NAMALWA (cell line): Measurements from ENCODE around the gene FAM72D.
"Not testable (repeated sequence)": the region's sequence is repeated elsewhere in the genome, so short reads cannot be mapped to it uniquely, and the experiment has no call there.

Experiments used
- DNase-seq: peaks from one replicate; pipeline ENCODE4 v3.0.0-alpha.2; 2015; ENCODE audit warnings: low spot score

The FAM72D gene

DNA sequence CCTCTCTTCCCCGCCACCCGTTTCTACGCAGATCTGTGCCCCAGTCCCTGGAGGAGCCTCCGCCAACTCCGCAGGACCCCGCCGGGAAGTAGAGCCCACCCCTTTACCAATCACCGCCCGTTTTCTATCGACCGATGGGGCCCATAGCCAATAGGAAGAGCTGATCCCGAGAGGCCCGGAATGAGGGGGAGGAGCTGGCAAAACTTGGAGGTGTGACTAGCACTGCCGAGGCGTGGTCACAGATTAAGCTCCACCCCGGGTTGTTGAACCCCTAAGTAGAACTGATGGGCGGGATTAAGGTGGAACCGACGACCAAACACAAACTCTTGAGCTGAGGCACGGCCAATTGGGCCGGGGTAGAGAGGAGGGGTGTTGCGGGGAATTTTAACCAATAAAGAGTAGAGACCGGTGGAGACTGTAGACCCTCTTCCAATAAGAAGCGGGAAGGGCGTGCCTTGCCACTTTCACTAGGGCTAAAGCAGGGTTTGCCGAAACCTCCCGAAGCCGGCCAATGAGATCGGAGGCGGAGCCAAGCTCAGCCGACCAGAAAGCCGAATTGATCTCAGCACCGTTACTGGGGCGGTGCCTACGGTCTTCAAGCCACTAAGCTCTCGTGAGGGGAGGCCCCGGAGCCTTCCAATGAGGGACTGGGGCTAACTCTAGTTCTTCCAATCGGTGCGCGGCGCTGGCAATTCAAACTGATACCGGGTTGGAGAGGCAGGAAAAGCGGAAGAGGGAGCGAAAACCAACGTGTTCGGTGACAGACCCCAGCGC is at the start of gene FAM72D, which contains the start of gene SRGAP2B:
Gene FAM72D, plus strand, starts transcription at position 691 of the 774 bp plus-strand sequence. CDS start 874 bp downstream, outside the sequence.
Gene SRGAP2B, minus strand, starts transcription at position 45 of the 774 bp plus-strand sequence. CDS start 2,427 bp downstream, outside the sequence.
- DNase-seq, result not testable (repeated sequence)

DNA sequence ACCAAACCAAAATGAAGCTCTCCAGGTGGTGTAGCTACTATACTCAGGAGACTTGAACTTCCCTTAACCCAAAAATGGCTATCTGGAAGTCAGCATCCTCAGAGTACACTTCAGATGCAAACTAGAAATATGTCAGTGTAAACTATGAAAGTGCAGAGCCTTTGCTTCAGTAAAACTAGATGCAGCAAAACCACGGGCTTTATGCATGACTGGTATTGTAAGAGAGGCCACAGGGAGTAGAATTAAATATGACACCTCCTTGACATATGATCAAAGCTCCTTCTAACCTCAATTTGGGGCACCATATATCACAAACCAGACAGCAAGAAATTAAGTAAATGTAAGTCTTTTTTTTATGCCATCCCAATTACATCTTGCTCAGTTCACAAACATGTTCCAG is 48.2 kb upstream of the FAM72D start:
- DNase-seq, result not testable (repeated sequence)

DNA sequence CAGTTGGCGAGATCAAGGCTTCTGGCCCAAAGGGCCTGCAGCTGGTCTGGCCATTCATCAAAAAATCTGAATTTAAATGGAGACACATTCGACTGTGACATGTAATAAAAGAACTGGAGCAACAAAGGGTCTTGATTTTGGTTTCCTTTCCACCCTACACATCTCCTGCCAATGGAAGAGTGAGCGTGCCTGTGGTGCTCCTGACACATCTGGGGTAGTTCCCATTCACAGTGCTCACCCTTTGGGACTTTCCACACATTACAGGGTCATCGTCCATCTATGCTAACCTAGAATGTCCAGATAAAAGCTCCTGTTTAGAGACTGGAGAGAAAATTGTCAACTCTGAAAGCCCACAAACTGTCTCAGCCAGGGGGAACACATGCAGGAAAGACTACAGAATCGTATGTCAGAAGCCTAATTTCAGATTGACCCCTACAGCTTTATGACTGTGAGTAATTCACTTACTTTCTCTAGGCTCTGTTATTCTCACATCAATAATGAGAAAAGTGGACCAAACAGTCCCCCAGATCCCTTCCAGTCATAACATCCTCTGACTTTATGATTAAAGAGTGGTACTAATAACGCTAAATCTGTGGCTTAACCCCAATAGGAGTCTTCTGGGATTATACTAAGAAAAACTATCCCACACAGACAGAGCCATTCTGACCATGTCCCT is 47.5 kb upstream of the FAM72D start:
- DNase-seq, result not testable (repeated sequence)

DNA sequence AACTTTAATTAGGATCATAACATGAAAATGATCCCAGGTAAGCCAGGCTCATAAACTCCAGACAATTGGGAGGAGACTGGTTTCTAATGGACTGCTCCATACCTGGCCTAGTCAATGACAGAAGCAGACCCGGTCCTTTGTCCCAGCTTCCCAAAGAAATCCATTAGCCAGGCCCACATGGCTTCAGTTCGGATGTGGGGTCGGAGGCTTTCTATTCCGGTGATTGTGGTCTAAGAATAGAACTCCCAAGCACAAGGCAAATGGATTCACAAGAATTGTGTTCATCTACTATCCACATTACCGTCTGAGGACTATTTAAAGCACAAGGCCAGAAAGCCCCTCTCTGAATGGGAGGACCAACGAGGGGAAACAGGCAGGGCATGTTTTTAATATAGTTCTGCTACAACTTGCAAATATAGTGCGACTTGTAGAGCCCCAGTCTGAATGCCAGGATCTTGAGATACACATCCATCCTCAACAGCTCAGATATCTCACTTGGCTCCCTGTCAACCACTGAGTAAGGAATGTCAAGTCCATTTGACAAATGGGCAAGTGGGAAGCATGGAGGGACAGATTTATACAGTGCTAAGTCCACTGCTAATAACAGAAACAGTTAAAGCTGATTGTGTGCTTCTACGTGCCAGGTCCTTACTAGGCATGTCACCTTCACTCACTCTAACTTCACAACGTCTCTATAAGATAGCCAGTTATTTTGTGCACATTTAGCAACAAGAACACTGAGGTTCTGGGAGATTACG is 43.6 kb upstream of the FAM72D start:
- DNase-seq, result not testable (repeated sequence)

DNA sequence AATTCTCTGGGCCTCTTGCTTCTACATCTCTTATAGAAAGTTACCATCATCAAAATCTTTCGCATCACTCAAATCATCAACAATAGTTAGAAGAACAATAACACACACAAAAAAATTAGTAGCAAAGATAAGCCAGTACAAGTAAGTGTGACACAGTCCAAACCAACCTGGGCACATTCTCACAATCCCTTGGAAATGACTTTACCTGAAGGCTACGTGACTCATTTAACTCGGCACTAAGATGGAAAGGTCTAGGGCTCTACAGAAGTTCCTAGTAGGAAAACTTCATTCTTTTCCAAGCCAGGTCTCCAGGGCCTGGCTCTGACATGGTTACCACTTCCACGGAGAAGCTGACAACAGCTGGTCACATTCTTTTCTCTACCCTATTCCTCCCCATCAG is 42.3 kb upstream of the FAM72D start:
- DNase-seq, result not testable (repeated sequence)

DNA sequence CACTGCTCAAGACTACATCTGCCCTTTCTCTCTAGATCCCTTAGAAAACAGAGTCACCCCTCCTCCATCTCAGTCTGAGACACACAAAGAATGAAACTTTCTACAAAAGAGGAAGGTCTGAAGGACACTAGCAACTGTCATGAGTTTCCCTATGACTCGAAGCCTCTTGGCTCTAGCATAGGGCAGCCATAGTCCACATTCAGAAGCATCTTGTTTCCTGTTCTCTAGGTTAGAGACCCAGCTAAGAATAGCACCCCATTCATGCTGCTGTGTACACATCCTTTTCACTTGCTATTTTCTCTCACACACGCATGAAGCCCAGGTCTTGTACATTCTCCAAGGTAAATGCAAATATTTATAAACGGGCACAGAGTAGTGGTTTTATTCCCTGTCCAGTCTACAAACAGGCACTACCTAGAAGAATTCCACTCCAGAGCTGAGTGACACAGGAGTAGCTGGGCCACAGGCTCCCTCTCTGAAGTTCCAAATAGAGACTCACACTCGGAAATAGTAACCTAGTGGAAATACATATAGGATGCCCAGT is 40.5 kb upstream of the FAM72D start:
- not testable (repeated sequence) for DNase-seq

DNA sequence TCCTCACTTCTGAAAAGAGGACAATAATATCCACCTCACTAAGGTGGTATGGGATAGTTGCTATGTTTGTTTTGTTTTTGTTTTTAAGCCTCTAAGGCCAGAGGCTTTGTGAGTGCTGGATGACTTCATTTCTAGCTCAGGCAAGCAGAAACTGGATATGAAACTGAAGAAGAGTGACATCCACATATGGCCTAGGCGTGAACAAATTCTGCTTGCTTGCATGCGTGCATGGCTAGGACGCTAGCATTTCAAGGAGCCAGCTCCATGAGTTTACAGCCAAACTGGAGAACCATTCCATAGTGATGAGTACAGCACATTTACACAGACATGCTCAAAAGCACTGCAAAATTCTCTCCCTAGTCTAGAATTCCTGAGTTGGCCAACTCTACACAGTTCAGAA is 37.6 kb upstream of the FAM72D start:
- not testable (repeated sequence) for DNase-seq

DNA sequence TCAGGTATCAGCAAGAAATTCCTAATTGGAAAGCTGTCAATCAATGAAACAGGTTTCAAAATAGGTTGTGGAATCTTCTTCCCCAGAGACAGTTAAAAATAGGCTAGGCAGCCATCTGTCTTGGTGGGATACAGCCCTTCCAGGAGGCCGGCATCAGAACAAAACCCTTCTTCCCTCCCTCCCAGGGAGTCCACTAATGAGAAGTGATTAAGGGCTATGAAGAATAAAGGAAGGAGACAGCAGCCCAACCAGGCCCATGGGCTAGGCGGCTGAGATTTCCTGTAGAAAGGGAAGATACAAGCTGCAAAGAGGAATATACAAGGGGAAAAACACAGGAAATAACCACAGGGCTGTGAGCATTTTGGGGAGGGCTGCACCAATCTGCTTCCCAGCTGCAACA is 32.5 kb upstream of the FAM72D start:
- not testable (repeated sequence) for DNase-seq

DNA sequence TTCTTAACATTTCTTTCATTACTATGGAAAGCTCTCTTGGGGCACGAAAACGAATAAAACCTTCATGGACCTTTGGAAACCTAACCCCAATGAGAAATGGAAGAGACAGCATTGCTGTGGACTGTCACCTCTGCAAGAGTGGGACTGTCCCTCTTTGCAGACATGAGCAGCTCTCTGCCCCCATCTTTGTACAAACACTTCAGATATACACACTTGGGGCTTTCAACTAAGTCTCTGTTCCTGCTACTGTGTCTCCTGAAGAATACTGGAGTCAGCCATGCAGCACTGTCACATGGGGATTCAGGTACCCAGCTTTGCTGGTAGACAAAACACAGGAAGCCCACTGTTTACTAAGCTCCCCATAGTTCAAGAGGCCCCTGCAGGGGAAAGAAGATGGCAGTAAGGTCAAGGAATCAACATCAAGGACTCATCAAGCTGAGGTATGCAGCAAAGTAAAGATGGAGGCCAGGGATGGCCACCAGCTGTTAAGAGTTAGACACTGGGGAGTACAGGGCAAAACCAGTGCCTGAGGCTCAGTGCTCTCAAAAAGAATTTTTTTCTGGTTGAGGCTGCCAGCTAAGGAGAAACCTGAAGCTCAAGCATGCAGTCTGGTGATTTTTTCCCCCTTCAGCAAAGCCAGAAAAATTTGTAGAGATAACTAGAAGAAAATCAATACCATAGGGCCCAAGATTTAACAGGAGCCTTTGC is 31.7 kb upstream of the FAM72D start:
- not testable (repeated sequence) for DNase-seq

DNA sequence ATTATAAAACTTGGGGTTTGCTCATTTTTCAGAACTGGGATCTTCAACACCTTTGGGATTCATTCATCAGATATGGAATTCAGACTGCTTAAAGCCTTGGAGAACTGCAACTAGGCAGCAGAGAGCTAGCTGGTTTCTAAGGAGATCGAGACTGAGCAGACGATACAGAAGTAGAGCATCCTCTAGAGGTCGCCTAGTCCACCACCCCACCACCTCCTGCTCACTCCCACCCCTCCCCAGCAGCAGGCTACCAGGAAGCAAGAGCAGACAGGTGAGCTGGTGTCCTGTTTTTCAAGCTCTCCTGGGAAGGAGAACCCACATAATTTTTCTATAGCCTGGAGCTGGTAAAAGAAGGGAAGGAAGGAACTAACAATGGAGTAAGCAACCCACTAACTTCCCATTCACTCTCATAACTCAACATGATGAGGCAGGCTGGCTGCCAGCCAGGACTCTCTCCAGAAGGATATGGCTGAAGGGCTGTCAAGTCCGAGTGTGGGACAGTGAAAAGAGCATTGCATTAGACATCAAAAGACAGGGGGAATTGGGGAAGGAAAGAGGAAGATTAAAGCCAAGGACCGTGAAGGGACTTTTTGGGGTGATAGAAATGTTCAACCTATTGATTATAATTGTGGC is 30.5 kb upstream of the FAM72D start:
- DNase-seq, result not testable (repeated sequence)

DNA sequence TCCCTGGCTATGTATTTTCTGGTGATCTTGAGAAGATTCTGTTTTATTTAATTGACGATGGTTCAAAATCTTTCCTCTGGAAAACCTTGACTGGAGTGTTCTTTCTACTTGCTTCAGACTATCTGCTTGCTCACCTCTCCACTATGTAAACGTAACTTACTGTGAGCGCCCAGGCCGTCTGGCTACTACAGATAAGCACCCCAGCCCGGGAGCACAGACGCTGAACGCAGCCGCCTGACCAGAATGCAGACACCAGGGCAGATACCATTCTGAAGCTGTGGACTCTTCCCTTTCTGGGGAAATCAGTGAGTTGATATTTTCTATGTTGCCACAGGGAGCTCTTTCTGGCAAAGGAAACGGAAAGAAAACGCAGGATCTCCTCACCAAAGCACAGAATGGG is 29.3 kb upstream of the FAM72D start:
- not testable (repeated sequence) for DNase-seq

DNA sequence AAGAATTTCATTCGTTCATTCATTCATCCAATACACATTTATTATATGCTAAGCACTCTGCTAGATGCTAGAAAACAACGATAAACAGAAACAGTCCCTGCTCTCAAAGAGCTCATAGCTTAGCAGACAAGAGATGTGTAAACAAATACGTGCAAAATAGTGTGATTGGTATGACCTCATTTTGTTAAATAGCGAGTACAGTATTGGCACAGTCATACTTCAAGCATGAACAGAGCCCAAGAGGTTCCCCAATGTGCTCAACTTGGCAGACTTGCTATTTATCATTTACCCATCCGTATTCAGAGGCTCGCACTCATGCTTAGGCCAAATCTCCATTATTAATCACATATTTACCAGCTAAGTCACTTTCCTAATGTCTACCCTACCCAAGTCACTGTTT is 24.2 kb upstream of the FAM72D start:
- not testable (repeated sequence) for DNase-seq

DNA sequence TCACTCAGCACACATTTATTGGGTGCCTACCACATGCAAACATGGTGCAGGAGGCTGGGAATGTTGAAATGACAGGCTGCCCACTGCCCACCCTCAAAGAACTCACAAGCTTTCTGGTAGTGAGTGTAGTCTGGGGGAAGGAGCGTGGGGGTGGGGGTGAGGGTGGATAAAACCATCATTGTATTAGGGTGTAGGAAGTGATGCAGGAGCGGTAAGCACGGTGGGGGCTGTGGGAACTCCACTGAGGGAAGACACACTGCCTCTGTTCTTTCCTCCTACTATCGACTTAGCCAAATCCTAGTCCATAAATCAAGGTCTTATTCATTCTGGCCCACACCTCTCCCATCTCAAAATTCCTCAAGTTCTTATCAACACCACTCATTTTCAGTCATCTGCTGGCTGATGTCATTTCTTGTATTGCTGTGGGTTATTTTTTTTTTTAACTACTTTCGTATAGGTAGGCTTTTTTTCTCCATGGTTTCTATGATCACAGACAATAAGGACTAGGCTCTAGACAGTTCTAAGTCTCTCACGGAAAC is 21.7 kb upstream of the FAM72D start:
- DNase-seq, result not testable (repeated sequence)

DNA sequence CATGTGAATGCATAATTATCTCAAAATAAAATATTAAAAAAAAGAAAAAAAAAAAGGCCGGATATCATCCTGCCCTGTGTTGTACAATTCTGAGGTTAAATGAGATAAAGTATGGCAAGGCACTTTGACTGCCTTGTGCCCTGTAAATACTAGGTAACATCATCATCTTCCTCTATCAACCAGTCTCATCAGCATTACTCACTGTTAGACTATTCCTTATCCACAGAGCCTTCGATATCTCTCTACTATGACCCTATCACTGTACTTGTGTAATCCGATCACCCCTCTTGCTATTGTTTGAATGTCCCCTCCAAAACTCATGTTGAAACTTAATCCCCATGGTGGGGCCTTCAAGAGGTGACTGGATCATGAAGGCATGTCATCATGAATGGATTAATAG is 18.9 kb upstream of the FAM72D start:
- DNase-seq, result not testable (repeated sequence)

DNA sequence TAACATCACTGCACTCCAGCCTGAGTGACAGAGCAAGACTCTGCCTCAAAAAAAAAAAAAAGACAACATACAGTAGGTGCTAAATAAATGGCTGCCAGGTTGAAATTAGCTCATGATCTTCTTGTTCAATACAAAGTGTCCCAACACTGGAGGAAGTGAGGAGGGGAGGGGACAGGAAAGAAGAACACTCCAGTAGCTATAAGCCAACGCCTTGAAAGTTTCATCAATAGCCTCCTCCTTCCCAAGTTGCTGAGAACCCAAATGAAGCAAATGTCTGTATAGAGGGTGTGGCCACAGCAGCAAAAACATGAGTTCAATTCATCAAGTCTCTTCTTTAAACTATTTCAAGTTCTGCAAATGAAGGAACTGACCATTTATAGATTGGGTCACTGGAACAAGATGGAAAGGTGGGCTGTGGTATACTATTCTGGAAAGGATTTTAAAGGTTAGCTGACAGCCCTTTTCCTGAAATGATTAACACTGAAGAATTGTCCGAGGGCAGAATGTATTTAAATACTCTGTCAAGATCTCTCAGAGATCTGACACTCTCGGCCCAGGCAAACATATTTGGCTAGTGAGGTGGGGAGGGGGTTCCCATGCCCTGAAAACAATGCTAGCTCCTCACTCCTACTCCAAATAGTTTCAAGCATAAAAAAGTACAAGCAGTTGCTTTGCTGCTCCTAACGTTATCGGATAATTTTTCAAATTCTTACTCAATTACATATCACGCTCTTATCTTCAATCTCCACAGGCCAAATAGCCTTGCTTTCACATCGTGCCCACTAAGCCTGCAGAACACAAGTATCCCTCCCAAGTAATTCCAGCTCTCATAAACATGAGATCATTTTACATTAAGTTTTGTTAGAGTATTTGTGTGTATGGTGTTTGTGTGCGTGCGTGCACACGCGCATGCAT is 17.6 kb upstream of the FAM72D start:
- DNase-seq, result not testable (repeated sequence)

DNA sequence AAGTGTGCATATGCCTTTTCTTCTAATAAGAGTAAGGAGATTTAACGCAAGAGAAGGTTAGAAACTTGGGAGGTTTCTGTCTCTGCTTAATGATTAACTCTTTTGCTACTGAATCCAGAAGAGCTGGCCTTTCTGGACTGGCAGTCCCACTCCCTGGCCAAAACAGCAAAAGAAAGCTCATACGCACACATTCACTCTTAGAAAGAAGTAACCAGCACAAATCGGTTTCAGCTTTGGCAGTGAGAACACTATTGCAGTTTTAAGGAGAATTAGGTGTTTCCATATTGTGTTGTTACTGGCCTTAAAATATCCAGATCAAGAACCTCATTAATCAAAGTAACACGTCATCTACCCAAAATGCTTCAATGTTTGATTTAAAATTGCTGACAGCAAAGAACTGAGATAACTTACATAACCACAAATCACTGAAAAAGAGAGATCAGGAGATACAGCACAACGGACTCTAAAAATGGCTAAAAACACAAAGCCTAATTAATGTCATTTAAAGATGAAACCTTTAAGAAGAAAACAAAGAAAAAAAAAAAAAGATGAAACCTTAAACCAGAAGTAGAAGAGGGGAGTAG is 16.9 kb upstream of the FAM72D start:
- not testable (repeated sequence) for DNase-seq

DNA sequence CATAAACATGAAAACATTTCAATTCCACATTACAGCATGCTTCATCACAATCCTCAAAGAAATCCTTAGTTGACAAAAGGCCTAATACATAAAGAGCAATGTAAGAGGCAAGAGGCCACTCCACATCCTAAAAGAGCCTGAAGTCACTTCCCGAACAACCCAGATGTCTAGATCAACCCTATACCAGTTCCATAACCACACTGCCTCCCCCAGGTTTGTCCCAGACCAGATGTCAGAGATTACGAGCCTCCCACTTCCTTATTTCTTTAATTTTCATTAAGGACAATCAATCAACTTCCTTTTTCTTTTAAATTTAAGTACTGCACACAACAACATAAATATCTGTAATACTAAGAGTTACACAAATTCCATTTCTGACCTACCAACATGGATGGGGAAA is 16.0 kb upstream of the FAM72D start:
- DNase-seq, result peak; percentile 4

DNA sequence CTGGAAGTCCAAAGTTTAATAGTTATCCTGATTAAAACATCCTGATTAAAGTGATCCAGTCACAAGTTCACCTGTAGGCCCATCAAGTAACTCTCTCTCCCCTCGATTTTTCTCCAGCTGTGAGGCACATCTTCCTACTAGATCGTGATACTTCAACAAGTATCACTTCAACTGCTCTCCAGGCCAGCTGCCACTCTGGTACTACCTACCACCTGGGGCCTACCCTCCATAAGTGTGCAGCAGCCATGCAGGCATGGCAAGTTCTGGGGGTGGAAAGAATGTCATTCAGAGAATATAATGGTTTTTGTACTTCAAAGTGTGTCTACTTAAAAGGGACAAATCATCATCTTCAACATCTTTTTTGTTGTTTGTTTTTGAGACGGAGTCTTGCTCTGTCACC is 15.6 kb upstream of the FAM72D start:
- DNase-seq, result not testable (repeated sequence)
